Panc1 (cell line): ENCODE measurements around the gene IL10. TPM values are rescaled to one million over a fixed set of nuclear protein-coding genes. Genes with fewer than 3 reads are reported as not detected.

Experiments
- ATAC-seq: fragments of 200-7000 bp; cut with Tn5 transposase; 2 replicates; pipeline ENCODE4 v1.9.1; 2020; ENCODE audit warnings: mild to moderate bottlenecking, moderate library complexity
- BruUV-seq: library from RNA; stranded (reverse); fragments of 400-500 nt; replicated peaks from 2 replicates; lab custom pipeline; 2021; lab: Mats Ljungman, UMichigan
- CTCF ChIA-PET: fragments of 300-600 bp; sonication (Branson Sonifier 250); formaldehyde crosslinking; loops from one replicate; lab custom pipeline; 2022; ENCODE audit warnings: antibody characterized with exemption; lab: Charles Lee
- POLR2A ChIA-PET: fragments of 300-600 bp; sonication (Branson Sonifier 250); formaldehyde crosslinking; loops from one replicate; lab custom pipeline; 2022; ENCODE audit warnings: antibody characterized with exemption; lab: Charles Lee
- DNase-seq: peaks from one replicate; pipeline ENCODE4 v3.0.0-alpha.2; 2010; ENCODE audit warnings: low read depth, low spot score
- H3K27ac ChIP-seq: 2 replicates; pipeline ENCODE4 v1.5.1; 2011; ENCODE audit warnings: mild to moderate bottlenecking, low read length, inconsistent platforms
- H3K27me3 ChIP-seq: fragments of 200-500 bp; sonication (Bioruptor generic); 2 replicates; pipeline ENCODE4 v1.6.0; 2014; ENCODE audit warnings: low read length, inconsistent platforms; ENCODE audit not compliant: control insufficient read depth, insufficient read depth
- H3K36me3 ChIP-seq: fragments of 200-500 bp; sonication (Bioruptor generic); 2 replicates; pipeline ENCODE4 v1.5.1; 2014; ENCODE audit warnings: inconsistent platforms, mild to moderate bottlenecking, low read length, moderate library complexity; ENCODE audit not compliant: control insufficient read depth, insufficient read depth
- H3K4me1 ChIP-seq: 2 replicates; pipeline ENCODE4 v1.5.1; 2011; ENCODE audit warnings: inconsistent platforms, mild to moderate bottlenecking, low read length, moderate library complexity; ENCODE audit not compliant: control insufficient read depth, insufficient read depth
- H3K4me3 ChIP-seq, 2 experiments: 2 replicates each; pipeline ENCODE4 v1.5.1; 2011 to 2012; ENCODE audit warnings: low read depth in 2 of 2, low read length in 2 of 2, mild to moderate bottlenecking in 2 of 2, inconsistent platforms in 1 of 2, moderate library complexity in 1 of 2
- H3K9me3 ChIP-seq: fragments of 200-500 bp; sonication (Bioruptor generic); 2 replicates; pipeline ENCODE4 v1.5.1; 2014; ENCODE audit warnings: low read depth, mild to moderate bottlenecking, inconsistent platforms, low read length, moderate library complexity; ENCODE audit not compliant: control insufficient read depth, insufficient read depth
- CTCF ChIP-seq: fragments of 450-650 bp; IDR thresholded peaks from 2 replicates; pipeline ENCODE4 v1.5.1; 2017; ENCODE audit warnings: mild to moderate bottlenecking
- POLR2AphosphoS5 ChIP-seq: IDR thresholded peaks from 2 replicates; pipeline ENCODE4 v1.6.1; 2012; ENCODE audit warnings: mild to moderate bottlenecking, low read depth, low read length, moderate library complexity
- REST ChIP-seq, 2 experiments: IDR thresholded peaks; 2 replicates each; pipeline ENCODE4 v1.6.1; 2011 to 2012; ENCODE audit warnings: low read depth in 2 of 2, control low read depth in 1 of 2, low read length in 1 of 2, mild to moderate bottlenecking in 1 of 2, moderate library complexity in 1 of 2; ENCODE audit not compliant: insufficient read depth in 1 of 2
- SIN3A ChIP-seq: IDR thresholded peaks from 2 replicates; pipeline ENCODE4 v1.6.1; 2012; ENCODE audit warnings: low read depth, mild to moderate bottlenecking, low read length, moderate library complexity, borderline replicate concordance; ENCODE audit not compliant: insufficient read depth
- TCF7L2 ChIP-seq: IDR thresholded peaks from 2 replicates; pipeline ENCODE4 v1.6.1; 2011; ENCODE audit warnings: mild to moderate bottlenecking, low read depth, low read length, inconsistent platforms
- in situ Hi-C: cut with HindIII; loops from 2 replicates; pipeline ENCODE4 v1.10.0; 2016; ENCODE audit warnings: low sequenced_read_pairs, low pct_unique_long_range_greater_than_20kb
- intact Hi-C: fragments of 100-400 bp; cut with micrococcal nuclease; formaldehyde crosslinking; loops from one replicate; pipeline ENCODE4 v1.10.0; 2022; ENCODE audit not compliant: unreplicated experiment
- total RNA-seq: library from RNA; stranded (reverse); gene quantifications from one replicate; pipeline ENCODE4 v1.2.1, GENCODE V29; 2021; ENCODE audit not compliant: unreplicated experiment

Gene IL10
- total RNA-seq, 1 experiment from 2014 or later: not detected

GRCh38 chr1:206738370-206739366 lies 33.6 kb downstream of the IL10 start:
- no peaks in the 10 kb centered on the region for H3K4me1 ChIP-seq
- ChIA-PET POLR2A (no interaction called here), CTCF (interaction anchor here (1.1 kb wide), 1 partner anchor 174 kb away, joined by 5 read pairs; no protein-coding TSS in a partner anchor)
- H3K4me3 ChIP-seq: no peak overlapping the region
- ATAC-seq (no peak), DNase-seq (no peak)
- H3K27ac ChIP-seq: no peak overlapping the region
- TF ChIP-seq REST (IDR thresholded peaks at IDR 0.05; ENCODE audit: insufficient read depth in 1 of 2, low read depth in 2 of 2, low read length in 1 of 2) (no peak), TCF7L2 (no peak), SIN3A (no peak), POLR2AphosphoS5 (no peak), CTCF (peak; percentile 68)
- in situ Hi-C loops: no loop called here
- no peaks in the 10 kb centered on the region for H3K36me3 ChIP-seq
- H3K9me3 ChIP-seq: no peaks in the 10 kb centered on the region
- intact Hi-C loops: loop anchor here (10.0 kb wide), 1 partner anchor 246 kb away; no protein-coding TSS in a partner anchor
- no peaks in the 10 kb centered on the region for H3K27me3 ChIP-seq
- no TSS peak for BruUV-seq

- Histone ChIP-seq H3K9me3 (no peaks in the 10 kb centered on the region), H3K36me3 (no peaks in the 10 kb centered on the region), H3K4me3 (no peak overlapping the region), H3K4me1 (no peaks in the 10 kb centered on the region), H3K27me3 (no peaks in the 10 kb centered on the region), H3K27ac (no peak overlapping the region)
- in situ Hi-C loops (no loop called here), intact Hi-C loops (loop anchor here (10.0 kb wide), 1 partner anchor 247 kb away; no protein-coding TSS in a partner anchor)
- ChIA-PET CTCF (no interaction called here), POLR2A (no interaction called here)
- ATAC-seq (no peak), DNase-seq (no peak)
- no TSS peak for BruUV-seq
- TF ChIP-seq TCF7L2 (no peak), SIN3A (no peak), POLR2AphosphoS5 (no peak), REST (IDR thresholded peaks at IDR 0.05; ENCODE audit: insufficient read depth in 1 of 2, low read depth in 2 of 2, low read length in 1 of 2) (no peak), CTCF (no peak)
Observed at GRCh38 chr1:206737729-206738201, 34.5 kb downstream of the IL10 start.
